Hepatocyte (in vitro differentiated cells): ENCODE data around the gene BAHCC1.

Experiments
- CTCF ChIP-seq: fragments of 200-600 bp; sonication (generic); IDR thresholded peaks from 2 replicates; pipeline ENCODE4 v1.5.1; 2016; ENCODE audit warnings: antibody characterized with exemption, mild to moderate bottlenecking; ENCODE audit not compliant: poor library complexity
- EZH2 ChIP-seq: fragments of 200-600 bp; sonication (generic); IDR thresholded peaks from 2 replicates; pipeline ENCODE4 v1.6.1; 2016; ENCODE audit warnings: antibody characterized with exemption, mild to moderate bottlenecking, borderline replicate concordance
- EZH2phosphoT487 ChIP-seq: fragments of 200-600 bp; sonication (generic); IDR thresholded peaks from one replicate; pipeline ENCODE4 v1.6.1; 2018; ENCODE audit warnings: antibody characterized with exemption, mild to moderate bottlenecking, low read depth, moderate library complexity; ENCODE audit not compliant: unreplicated experiment, severe bottlenecking

DNA sequence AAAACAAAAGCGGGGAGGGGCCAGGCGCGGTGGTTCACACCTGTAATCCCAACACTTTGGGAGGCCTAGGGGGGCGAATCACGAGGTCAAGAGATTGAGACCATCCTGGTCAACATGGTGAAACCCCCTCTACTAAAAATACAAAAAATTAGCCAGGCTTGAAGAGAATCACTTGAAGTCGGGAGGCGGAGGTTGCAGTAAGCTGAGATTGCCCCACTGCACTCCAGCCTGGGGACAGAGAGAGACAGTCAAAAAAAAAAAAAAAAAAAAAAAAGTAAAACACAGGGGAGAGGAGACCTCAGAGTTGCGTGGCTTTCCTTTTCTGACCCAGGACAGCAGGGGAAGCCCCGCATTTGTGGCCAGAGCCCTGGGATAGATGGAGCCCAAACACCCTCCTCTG, 97.4 kb downstream of the BAHCC1 start:
- TF ChIP-seq CTCF (no peak), EZH2phosphoT487 (no peak), EZH2 (no peak)
